ENCODE data around the gene KLF4.

The KLF4 gene

DNA sequence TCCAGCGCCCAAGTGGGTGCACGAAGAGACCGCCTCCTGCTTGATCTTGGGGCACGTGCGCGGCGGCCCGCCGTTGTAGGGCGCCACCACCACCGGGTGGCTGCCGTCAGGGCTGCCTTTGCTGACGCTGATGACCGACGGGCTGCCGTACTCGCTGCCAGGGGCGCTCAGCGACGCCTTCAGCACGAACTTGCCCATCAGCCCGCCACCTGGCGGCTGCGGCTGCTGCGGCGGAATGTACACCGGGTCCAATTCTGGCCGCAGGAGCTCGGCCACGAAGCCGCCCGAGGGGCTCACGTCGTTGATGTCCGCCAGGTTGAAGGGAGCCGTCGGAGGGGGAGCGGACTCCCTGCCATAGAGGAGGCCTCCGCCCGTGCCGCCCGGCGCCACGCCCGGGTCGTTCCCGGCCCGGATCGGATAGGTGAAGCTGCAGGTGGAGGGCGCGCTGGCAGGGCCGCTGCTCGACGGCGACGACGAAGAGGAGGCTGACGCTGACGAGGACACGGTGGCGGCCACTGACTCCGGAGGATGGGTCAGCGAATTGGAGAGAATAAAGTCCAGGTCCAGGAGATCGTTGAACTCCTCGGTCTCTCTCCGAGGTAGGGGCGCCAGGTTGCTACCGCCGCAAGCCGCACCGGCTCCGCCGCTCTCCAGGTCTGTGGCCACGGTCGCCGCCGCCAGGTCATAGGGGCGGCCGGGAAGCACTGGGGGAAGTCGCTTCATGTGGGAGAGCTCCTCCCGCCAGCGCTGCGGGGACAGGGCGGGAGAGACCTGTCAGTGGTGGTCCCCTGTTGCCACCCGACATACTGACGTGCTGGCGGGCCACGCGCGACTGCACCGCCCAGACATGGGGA is 1.8 kb downstream of the KLF4 start:
- DNase-seq: peak; percentile 80

DNA sequence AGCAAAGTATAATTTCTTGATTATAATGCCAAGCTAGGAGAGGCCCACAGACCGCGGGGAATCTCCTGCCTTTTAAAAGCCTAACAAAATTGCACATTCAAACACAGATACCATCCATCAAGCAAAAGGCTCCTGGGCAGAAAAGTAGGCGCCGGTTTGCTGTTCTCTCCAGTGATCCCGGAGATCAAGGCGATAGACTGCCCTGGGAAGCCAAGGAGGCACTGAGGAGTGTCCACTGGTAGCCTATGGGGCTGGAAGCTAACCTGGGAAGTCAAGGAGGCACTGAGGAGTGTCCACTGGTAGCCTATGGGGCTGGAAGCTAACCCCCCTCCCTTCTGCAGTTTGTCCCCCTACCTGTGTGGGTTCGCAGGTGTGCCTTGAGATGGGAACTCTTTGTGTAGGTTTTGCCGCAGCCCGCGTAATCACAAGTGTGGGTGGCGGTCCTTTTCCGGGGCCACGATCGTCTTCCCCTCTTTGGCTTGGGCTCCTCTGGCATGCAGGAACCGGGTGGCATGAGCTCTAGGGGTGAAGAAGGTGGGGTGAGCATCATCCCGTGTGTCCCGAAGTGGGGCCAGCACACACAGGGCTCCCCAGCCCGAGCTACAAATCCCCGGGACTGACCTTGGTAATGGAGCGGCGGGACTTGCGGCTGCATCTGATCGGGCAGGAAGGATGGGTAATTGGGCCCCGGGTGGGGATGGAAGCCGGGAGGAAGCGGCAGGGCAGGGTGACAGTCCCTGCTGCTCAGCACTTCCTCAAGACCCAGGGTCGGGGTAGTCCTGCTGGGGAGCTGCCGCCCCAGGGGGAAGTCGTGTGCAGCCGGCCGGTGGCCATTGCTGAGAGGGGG is 2.7 kb downstream of the KLF4 start:
- no peak for DNase-seq

DNA sequence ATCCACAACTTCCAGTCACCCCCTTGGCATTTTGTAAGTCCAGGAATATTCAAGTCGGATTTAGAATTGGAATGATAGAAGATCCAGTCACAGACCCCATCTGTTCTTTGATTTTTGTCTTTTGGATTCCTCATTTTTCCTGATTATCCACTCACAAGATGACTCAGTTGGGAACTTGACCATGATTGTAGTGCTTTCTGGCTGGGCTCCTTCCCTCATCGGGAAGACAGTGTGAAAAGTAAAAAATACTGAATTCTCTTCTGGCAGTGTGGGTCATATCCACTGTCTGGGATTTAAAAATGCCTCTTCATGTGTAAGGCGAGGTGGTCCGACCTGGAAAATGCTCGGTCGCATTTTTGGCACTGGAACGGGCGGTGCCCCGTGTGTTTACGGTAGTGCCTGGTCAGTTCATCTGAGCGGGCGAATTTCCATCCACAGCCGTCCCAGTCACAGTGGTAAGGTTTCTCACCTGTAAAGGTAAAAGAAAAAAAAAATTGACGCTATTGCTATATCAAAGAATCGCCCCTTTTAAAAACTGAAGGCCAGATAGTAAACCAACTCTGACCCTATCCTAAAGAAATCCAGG is 4.0 kb downstream of the KLF4 start:
- DNase-seq: no peak

DNA sequence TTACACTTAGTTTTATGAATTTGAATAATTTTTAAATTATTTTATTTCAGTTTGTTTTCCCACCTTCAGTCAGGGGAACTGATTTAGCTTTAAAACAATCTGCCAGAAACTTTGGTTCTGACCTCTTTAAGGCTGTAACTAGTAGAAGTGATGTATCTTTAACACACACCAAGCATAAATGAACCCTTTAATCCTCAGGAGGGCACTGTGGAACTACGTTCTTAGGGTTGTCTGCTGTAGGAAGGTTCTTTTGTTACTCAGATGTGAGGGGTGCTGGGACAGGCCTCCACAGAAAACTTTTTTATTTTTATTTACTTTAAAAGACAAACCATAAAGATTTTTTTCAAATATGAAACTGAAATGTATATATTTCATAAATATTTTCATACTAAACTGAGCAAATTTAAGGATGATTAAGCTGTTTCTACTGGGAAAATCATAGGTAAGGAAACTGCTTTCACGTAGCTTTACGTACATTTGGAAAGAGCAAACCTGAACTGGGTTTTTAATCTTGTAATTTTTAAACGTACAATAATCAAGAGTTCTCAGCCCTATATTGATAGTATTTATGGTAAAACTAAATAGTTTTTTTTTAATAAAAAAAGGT is 5.3 kb downstream of the KLF4 start:
- DNase-seq: peak; percentile 58

DNA sequence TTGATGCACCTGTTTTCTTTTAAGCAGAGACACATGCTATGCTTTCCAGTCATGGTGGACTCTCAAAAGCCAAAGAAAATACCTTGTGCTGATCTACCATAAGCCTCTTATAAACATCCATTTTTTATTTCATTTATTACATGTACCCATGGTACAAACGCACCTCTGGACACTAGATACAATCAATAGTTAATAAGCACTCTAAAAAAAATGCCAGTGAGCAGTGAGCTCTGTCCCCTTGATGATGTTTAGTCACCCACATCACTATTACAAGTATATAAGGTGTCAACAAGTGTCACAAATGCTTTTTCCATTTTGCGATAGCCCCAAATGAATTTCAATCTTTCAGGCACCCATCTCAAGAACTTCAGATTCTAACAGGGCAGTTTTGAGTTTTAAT is 5.9 kb downstream of the KLF4 start:
- no peak for DNase-seq

DNA sequence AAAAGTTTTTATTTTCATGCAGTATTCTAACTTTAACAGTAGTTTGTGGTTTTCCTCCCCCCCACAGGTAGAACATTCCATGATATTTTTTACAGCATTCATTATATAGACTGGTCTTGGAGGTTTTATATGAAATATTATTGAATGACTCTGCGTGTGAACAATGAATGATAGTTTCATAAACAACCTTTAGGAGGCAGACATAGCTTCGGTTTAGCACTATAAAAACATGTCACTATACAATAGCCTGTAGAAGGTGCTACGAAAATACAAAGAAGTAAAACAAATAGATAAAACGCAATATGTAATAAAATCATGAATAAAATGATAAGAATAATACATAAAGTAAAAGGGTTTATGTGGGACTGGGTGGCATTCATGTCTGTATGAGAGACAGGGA is 8.5 kb downstream of the KLF4 start:
- no peak for DNase-seq

DNA sequence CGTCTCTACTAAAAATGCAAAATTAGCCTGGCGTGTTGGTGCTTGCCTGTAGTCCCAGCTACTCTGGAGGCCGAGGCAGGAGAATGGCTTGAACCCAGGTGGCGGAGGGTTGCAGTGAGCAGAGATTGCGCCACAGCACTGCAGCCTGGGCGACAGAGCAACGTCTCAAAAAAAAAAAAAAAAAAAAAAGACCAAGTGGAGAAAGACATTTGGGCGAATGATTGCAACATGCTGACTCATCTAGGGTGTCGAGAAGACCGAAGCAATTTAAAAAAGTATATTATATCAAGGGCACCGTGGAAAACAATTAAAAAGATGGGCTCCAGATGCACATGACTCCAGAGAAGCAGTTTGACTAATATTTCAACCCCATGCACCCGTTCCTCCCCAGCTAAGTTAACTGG is 9.2 kb downstream of the KLF4 start:
- DNase-seq: no peak

DNA sequence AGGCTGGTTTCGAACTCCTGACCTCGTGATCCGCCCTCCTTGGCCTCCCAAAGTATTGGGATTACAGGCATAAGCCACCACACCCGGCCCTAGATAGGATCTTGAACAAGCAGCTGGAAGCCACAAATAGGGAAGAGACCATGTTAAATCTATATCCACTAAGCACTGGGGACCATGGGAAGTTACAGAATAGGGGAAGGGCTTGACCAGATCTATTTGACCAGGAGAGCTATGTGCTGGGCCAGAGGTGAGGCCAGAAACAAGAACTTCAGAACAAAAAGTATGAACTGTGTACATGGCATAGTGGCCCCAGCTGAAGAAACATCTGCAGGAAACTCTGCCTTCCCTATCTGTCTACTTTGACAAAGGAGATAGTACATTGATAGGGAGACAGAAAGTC is 10.8 kb downstream of the KLF4 start:
- no peak for DNase-seq

DNA sequence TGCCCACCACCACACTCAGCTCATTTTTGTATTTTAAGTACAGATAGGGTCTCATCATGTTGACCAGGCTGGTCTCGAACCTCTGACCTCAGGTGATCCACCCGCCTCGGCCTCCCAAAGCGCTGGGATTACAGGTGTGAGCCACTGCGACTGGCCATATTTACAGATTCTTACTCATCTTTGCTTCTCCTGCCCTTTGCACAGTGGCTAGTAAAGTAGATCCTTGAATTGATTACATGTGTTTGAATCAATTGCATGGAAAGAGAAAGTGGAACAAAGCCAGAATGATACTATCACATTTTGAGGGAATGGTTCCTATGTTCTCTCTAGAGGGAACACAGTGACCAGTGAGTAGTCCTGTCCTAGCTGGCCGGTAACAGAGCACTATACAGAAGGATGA is 15.4 kb downstream of the KLF4 start:
- no peak for DNase-seq

DNA sequence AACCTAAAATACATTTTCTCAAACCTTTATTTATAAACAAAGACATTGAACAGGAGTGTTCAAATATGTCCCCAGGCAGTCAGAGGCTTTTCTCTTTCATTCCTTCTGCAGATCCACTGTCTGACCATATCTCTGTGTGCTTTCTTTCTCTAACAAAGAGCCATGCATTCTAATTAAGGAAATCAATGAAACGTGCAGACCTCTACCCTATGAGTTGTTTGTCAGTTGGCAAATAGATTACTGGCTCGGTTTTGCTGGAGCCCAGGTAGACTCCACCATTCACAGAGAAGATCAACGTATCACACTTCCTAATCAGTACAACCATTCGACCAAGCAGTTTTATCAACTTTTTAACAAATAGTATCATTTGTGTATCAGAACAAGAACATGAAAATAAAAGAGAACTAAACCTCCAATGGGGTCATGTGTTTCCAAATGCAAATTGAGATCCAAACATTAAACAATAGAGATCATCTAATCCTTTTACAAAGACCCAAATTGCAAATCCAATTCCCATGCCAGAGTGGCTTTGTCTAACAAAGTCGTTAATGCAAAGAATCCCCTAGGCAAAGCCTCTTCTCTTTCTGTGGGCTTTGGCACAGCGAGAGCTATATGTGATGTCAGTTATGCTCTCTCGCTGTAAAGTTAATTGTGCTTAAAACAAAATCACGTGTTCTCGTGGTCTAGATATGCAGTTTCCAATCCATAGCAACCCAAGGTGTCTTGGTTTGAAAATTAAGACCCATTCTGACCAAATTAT is 16.8 kb downstream of the KLF4 start:
- peak; percentile 71 for DNase-seq

DNA sequence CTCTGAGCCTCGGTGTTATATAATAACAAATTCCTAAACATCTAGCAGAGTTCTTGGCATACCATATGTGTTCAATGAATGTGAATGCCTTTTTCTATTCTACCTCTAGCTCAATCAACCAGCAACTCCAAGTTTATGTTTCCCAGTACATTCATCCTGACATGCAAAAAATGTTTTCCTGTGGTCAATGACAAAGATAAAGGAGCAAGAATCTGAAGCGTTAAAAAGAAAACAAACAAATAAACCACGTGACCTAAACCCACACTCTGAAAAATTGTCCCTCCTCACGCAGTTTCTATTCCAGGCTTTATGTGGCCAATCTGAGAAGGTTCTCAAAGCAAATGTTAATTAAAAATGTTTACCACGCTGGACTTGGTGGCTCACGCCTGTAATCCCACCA is 18.0 kb downstream of the KLF4 start:
- no peak for DNase-seq

DNA sequence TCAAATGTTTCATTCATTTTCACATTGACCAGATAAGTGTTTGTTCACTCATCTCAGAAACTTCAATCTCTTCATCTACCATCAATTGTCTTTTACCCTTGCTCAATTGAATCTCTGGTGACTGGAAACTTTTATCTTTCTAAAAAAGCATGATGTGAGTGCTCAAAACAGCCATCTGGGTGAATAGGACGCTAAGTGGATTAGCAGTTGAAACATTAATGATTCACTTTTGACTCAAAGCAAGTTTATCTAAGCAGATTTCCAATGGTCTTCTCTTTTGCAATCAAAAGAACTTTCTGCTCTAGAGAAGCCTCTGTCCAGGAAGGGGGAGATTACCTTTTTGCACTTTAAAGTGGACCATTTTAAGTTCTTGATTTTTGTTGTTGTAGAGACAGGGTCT is 22.2 kb downstream of the KLF4 start:
- no peak for DNase-seq

DNA sequence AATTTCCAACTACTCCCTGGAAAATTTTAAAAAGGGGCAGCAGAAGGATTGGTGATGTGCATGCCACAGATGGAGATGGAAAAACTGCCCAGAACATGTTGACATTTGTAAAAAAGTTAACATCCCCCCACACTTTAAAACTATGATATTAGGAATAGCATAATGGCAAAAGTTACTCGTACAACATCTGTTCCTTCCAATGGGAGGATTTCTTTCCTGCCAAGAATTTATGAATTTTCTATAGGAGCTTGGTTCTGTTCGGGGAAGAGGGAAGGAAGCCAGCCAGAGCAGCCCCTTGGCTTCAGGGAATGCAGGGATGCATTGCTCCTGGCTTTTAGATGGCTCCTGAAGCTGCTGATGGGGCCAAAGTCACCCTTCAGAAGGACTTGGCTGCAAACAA is 22.7 kb downstream of the KLF4 start:
- DNase-seq: no peak

DNA sequence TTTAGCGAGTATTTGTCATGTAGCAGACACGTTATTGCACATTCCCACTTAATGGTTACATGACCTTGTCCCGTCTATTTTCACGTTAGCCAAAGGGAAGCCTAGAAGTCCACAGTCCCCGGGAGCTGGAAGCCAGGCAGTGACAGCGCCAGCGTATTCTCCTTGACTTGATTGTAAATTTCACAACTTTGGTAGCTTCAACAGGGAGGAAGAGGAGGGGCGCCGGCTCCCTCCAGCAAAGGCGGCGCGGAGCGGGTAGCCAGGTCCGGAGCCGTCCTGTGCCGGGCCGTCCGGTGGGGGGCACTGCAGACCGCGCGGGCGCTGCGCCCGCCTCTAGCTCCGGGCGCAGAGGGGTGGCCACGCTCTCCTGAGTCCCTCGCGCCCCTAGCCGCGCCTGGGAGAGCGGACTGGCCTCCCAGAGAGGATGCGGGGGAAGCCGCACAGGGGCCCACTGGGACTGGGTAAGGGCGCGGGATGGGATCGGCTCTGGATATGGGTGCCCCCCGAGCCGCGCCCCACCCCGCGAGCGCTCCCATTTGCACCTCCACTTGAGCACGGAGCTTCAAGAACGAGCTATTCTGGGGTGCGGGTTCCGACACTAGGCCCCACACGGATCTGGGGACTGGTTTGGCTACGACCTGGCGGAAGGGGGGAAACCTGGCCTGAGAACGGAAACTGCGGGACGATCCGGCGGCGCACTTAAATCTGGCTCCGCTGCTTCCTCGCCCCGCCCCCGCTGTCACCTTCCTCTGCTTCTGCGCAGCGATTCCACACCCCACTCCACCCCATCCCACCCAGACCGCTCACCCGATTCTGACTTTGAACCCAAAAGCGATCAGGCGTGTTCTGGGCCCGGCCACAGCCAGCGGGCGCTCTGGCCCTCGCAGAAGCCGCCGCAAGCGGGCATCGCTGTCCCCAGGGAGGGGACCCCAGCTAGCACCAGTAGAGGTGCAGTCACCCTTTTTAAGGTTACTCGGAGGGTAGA is 23.8 kb downstream of the KLF4 start:
- DNase-seq: no peak

DNA sequence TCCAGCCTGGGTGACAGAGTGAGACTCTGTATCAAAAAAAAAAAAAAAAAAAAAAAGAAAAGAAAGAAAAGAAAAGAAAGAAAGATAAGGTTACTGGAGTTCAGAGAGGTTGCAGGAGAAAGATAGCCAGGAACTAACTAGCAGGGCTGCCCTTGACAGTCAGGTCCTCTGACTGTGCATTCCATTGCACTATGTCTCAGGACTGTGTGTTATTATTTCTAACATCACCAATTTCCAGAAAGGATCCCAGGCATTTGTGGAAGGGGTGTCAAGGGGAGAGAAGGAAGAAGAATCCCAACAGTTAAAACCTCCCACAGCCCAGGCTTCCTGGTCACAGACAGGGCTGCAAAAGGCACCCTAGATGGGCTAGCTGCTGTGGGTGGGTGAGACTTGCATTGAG is 25.1 kb downstream of the KLF4 start:
- no peak for DNase-seq

DNA sequence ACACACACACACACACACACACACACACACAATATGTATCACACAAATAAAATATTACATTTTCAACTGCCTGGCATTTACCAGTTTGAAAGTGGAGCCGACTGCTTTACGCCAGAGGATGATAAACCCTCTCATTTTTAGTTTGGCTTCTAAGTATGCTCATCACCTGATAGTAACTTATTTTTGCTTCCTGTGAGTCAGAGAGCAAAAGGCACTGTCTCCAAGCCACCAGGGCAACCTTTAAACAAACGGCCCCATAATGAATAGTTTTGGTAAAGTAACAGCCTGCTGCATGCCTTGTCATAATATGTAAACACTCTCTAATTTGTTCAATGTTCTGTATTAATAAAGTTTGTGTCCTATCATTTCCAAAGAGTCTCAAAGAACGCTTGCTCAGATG is 26.9 kb downstream of the KLF4 start:
- no peak for DNase-seq

DNA sequence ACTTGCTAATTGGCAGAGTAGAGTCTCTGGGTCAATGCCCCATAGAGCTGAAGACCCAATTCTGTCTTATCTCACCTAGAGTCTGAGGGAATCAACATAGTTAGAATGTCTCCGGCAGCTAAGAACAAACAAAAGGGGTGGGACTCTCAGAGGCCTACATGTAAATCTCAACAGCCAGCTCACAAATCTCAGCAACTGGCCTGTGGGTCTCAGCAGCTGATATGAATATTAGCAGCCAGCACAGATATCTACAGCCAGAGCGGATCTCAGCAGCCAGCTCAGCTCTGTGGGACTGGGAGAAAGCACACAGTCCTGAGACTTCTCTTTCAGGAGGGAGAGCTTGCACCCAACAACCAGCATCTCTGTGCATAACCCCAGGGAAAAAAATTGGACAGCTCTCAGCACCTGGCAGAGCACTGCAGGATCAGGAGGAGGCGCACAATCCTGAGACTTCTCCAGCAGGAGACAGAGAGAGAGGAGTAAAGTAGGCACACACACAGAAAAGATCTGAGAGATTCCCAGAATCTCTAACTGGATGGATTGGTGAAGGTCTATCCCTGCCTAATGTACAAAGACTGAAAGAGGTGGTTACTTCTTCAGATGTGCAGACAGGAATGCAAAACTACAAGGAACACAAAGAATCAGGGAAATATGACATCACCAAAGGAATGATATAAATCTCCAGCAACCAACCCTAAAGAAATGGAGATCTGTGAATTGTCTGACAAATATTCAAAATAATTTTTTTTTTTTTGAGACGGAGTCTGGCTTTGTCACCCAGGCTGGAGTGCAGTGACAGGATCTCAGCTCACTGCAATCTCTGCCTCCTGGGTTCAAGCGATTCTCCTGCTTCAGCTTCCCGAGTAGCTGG is 29.2 kb downstream of the KLF4 start:
- no peak for DNase-seq

DNA sequence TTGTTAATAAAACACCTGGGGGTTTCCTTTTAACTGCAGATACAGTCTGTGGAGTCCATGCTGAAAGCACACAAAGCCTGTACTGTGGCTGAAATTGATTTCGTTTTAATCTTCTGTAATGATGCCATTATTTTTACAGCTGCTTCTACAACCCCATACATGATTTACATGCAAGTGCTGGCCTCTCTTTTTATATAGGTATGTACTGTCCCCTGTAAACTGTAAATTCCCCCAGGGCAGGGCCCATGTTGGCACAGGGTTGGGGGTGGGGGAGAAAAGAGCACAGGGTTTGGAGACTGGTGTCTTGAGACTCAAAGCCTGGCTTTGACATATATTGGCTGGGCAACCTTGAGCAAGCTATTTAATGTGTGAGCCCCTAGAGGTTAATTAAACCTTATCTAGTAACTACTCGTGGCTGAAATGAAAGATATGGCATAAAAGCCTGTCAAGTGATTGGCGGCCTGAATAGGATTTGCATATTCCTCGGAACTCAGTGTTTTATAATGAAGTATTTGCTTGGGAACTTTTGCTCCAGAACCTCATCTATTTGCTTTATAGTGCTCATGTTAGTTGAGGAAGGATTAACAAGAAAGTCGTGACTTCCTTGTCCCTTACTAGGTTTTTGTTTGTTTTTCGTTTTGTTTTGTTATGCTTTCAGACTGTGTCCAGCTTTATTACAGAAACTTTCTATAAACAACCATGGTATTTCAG is 34.0 kb downstream of the KLF4 start:
- DNase-seq: no peak

DNA sequence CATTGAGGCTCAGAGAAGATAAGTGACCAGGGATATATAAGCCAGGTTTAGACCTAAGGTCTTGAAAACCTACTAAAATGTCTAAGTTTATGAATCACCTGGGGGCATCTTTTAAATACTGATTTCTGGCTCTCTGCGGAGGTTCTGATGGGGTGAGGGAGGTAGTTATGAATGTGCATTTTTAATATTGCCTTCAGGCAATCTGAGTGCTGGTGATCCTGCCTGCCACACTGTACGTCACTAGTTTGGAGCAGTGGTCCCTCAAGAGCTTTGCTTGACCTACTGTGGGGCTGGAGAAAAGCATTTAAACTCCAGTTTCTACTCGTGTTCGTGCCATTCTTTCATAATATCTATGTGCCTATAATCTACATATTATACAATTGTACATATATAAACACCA is 36.1 kb downstream of the KLF4 start:
- no peak for DNase-seq

DNA sequence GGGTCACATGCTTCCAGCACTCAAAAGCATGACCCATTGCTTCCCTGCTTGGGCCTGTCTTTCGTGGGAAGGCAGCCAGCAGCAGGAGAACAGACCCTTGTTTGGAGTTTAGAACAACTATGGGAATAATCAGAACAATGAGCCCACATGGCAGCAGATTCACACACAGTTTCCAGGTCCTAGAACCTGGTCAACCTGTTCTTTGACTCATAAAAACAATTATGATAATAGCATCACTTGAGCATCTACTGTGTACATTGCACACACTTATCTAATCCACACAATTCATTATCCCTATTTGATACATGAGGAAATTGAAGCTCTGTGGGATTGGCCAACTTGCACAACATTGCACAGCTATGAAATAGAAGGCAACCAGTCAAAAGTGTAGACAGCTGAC is 41.7 kb downstream of the KLF4 start:
- DNase-seq: no peak

Measured in COR-L47 (cell line).